ENCODE measurements around the gene FRMD4A.
"Not testable (repeated sequence)": the region's sequence is repeated elsewhere in the genome, so short reads cannot be mapped to it uniquely, and the experiment has no call there.

FRMD4A gene

GRCh38 chr10:14240253-14241189 is 90.2 kb downstream of the FRMD4A start:
- H3K4me3 ChIP-seq (ENCODE audit: low read length), result no peak overlapping the region

GRCh38 chr10:14238659-14239058 is 92.1 kb downstream of the FRMD4A start:
- not testable (repeated sequence) for H3K4me2 ChIP-seq (ENCODE audit: low read length); H3K9me3 ChIP-seq (ENCODE audit: control insufficient read depth, insufficient read depth, low read length); H3K79me2 ChIP-seq (ENCODE audit: control insufficient read depth, low read length); H4K20me1 ChIP-seq (ENCODE audit: control insufficient read depth, insufficient read depth, low read depth, low read length); H3K4me3 ChIP-seq (ENCODE audit: low read length); H3K4me1 ChIP-seq (ENCODE audit: control insufficient read depth, low read length); H3K27ac ChIP-seq (ENCODE audit: low read depth, low read length); H3K27me3 ChIP-seq (ENCODE audit: control insufficient read depth, low read length); H3K36me3 ChIP-seq (ENCODE audit: control insufficient read depth, low read length); H3F3A ChIP-seq (ENCODE audit: control insufficient read depth, insufficient read depth); H3K9me2 ChIP-seq (replicated peaks; ENCODE audit: control insufficient read depth, low read length)

More at GRCh38 chr10:14240253-14241189, 90.2 kb downstream of the FRMD4A start:
- no peaks in the 10 kb centered on the region for H3F3A ChIP-seq (ENCODE audit: control insufficient read depth, insufficient read depth)
- peaks cover 7% of the 10 kb centered on the region; the same call in 1 of the 2 replicates for H3K27me3 ChIP-seq (ENCODE audit: control insufficient read depth, low read length)
- H3K79me2 ChIP-seq (ENCODE audit: control insufficient read depth, low read length), result no peaks in the 10 kb centered on the region
- H4K20me1 ChIP-seq (ENCODE audit: control insufficient read depth, insufficient read depth, low read depth, low read length), result no peaks in the 10 kb centered on the region
- H3K27ac ChIP-seq (ENCODE audit: low read depth, low read length), result no peak overlapping the region
- H3K9me2 ChIP-seq (replicated peaks; ENCODE audit: control insufficient read depth, low read length), result no peaks in the 10 kb centered on the region
- H3K4me2 ChIP-seq (ENCODE audit: low read length), result no peak overlapping the region
- TF ChIP-seq CTCF (IDR thresholded peaks at IDR 0.05; ENCODE audit: low read depth, low read length, poor library complexity, severe bottlenecking) (no peak), EZH2phosphoT487 (IDR thresholded peaks at IDR 0.05; ENCODE audit: borderline replicate concordance, low read length) (no peak)
- no peaks in the 10 kb centered on the region for H3K36me3 ChIP-seq (ENCODE audit: control insufficient read depth, low read length)
- H3K9me3 ChIP-seq (ENCODE audit: control insufficient read depth, insufficient read depth, low read length), result no peaks in the 10 kb centered on the region
- no peaks in the 10 kb centered on the region for H3K4me1 ChIP-seq (ENCODE audit: control insufficient read depth, low read length)

GRCh38 chr10:14236341-14236740 is 94.4 kb downstream of the FRMD4A start:
- H3K4me3 ChIP-seq (ENCODE audit: low read length), result no peak overlapping the region
- H3K4me2 ChIP-seq (ENCODE audit: low read length), result no peak overlapping the region
- no peak overlapping the region for H3K27ac ChIP-seq (ENCODE audit: low read depth, low read length)
- no peak for TF ChIP-seq CTCF (IDR thresholded peaks at IDR 0.05; ENCODE audit: low read depth, low read length, poor library complexity, severe bottlenecking)
- TF ChIP-seq EZH2phosphoT487 (IDR thresholded peaks at IDR 0.05; ENCODE audit: borderline replicate concordance, low read length), result no peak
- no peaks in the 10 kb centered on the region for H3K36me3 ChIP-seq (ENCODE audit: control insufficient read depth, low read length)
- no peaks in the 10 kb centered on the region for H3F3A ChIP-seq (ENCODE audit: control insufficient read depth, insufficient read depth)
- H3K4me1 ChIP-seq (ENCODE audit: control insufficient read depth, low read length), result no peaks in the 10 kb centered on the region
- no peaks in the 10 kb centered on the region for H3K9me3 ChIP-seq (ENCODE audit: control insufficient read depth, insufficient read depth, low read length)
- H3K79me2 ChIP-seq (ENCODE audit: control insufficient read depth, low read length), result no peaks in the 10 kb centered on the region
- H3K9me2 ChIP-seq (replicated peaks; ENCODE audit: control insufficient read depth, low read length), result no peaks in the 10 kb centered on the region
- H4K20me1 ChIP-seq (ENCODE audit: control insufficient read depth, insufficient read depth, low read depth, low read length), result no peaks in the 10 kb centered on the region
- no peaks in the 10 kb centered on the region; the same call in 1 of the 2 replicates for H3K27me3 ChIP-seq (ENCODE audit: control insufficient read depth, low read length)

GRCh38 chr10:14235566-14236195 is 95.0 kb downstream of the FRMD4A start:
- Histone ChIP-seq H3K27me3 (ENCODE audit: control insufficient read depth, low read length) (no peaks in the 10 kb centered on the region; the same call in 1 of the 2 replicates), H3K36me3 (ENCODE audit: control insufficient read depth, low read length) (no peaks in the 10 kb centered on the region), H4K20me1 (ENCODE audit: control insufficient read depth, insufficient read depth, low read depth, low read length) (no peaks in the 10 kb centered on the region), H3K79me2 (ENCODE audit: control insufficient read depth, low read length) (no peaks in the 10 kb centered on the region), H3K4me1 (ENCODE audit: control insufficient read depth, low read length) (no peaks in the 10 kb centered on the region), H3K4me2 (ENCODE audit: low read length) (no peak overlapping the region), H3K27ac (ENCODE audit: low read depth, low read length) (no peak overlapping the region), H3K4me3 (ENCODE audit: low read length) (no peak overlapping the region), H3K9me2 (replicated peaks; ENCODE audit: control insufficient read depth, low read length) (no peaks in the 10 kb centered on the region), H3F3A (ENCODE audit: control insufficient read depth, insufficient read depth) (no peaks in the 10 kb centered on the region), H3K9me3 (ENCODE audit: control insufficient read depth, insufficient read depth, low read length) (no peaks in the 10 kb centered on the region)
- TF ChIP-seq EZH2phosphoT487 (IDR thresholded peaks at IDR 0.05; ENCODE audit: borderline replicate concordance, low read length) (no peak), CTCF (IDR thresholded peaks at IDR 0.05; ENCODE audit: low read depth, low read length, poor library complexity, severe bottlenecking) (no peak)
